HCT116 (cell line): ENCODE results near the gene TLCD5. TPM values are rescaled to one million over a fixed set of nuclear protein-coding genes. Genes with fewer than 3 reads are reported as not detected.
A peak's percentile ranks its signal among the peaks of the same experiment; 100 is the strongest.

Experiments used
- ELF1 ChIP-seq: IDR thresholded peaks from 2 replicates; pipeline ENCODE4 v1.6.1; 2012; ENCODE audit warnings: low read depth, borderline replicate concordance
- TCF7L2 ChIP-seq: IDR thresholded peaks from 2 replicates; pipeline ENCODE4 v1.7.0; 2011; ENCODE audit warnings: borderline replicate concordance, inconsistent platforms; ENCODE audit not compliant: insufficient read depth, insufficient read length; ENCODE audit errors: extremely low read depth
- YY1 ChIP-seq: IDR thresholded peaks from 2 replicates; pipeline ENCODE4 v1.6.1; 2011; ENCODE audit warnings: low read length, low read depth, moderate library complexity, mild to moderate bottlenecking; ENCODE audit not compliant: insufficient replicate concordance; ENCODE audit errors: extremely low read depth
- total RNA-seq: library from RNA; stranded (reverse); gene quantifications from one replicate; pipeline ENCODE4 v1.2.1, GENCODE V29; 2021; ENCODE audit not compliant: unreplicated experiment
- TF ChIP-seq, protein P1 (sequence below), 3 experiments: fragments of 200-600 bp in 1 of 3; sonication (generic) in 1 of 3; IDR thresholded peaks in 2 of 3; conservative IDR thresholded peaks in 1 of 3; 2 replicates each; pipeline ENCODE4 v1.5.1; 2012 to 2017; ENCODE audit warnings: low read depth in 2 of 3, low read length in 2 of 3, antibody characterized with exemption in 1 of 3, borderline replicate concordance in 1 of 3, control low read depth in 1 of 3, mild to moderate bottlenecking in 1 of 3, mixed read lengths in 1 of 3, mixed run types in 1 of 3, moderate library complexity in 1 of 3; ENCODE audit not compliant: insufficient read depth in 1 of 3
- TF ChIP-seq, protein P2 (sequence below): IDR thresholded peaks from 2 replicates; pipeline ENCODE4 v1.6.1; 2012; ENCODE audit warnings: low read depth

Gene TLCD5
- total RNA-seq, 1 experiment from 2014 or later: 9.1 TPM

DNA sequence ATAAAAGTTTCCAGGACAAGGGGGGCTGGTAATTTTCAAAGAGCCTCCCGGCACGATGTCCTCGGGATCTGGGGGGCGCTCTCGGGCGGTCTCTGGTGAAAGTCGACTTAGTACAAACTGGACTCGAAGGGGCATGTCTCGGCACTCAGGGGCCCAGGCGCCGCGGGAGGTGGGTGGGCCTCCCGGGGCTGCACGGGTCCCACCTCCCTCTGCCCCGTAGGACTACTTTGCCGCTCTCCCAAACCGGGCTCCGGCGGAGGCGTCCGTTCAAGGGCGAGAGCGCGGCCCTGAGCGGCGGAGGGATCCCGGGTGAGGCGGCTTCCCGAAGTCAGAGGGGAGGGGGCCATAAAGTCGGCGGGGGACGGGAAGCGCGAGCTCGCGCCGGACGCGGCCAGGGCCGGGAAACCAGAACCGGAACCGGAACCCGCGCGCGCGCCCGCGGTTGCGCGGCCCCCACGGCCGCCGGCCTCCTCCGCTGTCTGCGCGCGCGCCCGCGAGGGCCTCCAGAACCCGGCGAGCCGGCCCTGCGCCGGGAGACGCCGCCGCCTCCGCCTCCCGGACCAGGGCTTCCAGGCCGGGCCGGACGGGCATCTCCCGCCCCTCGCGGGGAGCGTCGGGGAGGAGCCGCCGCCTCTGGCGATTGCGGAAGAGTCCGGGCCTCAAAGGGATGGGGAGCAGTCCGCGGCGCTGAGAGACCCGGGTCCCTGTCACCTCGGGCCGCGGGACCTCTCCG lies 11.0 kb downstream of the TLCD5 start, which contains the start of gene ARHGEF12 (continued):
- TF ChIP-seq TCF7L2 (peak; percentile 83), YY1 (peak; percentile 83), ELF1 (peak; percentile 39; the same call in 1 of the 2 replicates)
- TF ChIP-seq, protein P1, sequence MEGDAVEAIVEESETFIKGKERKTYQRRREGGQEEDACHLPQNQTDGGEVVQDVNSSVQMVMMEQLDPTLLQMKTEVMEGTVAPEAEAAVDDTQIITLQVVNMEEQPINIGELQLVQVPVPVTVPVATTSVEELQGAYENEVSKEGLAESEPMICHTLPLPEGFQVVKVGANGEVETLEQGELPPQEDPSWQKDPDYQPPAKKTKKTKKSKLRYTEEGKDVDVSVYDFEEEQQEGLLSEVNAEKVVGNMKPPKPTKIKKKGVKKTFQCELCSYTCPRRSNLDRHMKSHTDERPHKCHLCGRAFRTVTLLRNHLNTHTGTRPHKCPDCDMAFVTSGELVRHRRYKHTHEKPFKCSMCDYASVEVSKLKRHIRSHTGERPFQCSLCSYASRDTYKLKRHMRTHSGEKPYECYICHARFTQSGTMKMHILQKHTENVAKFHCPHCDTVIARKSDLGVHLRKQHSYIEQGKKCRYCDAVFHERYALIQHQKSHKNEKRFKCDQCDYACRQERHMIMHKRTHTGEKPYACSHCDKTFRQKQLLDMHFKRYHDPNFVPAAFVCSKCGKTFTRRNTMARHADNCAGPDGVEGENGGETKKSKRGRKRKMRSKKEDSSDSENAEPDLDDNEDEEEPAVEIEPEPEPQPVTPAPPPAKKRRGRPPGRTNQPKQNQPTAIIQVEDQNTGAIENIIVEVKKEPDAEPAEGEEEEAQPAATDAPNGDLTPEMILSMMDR (IDR thresholded peaks at IDR 0.05 in 2 of 3, conservative IDR thresholded peaks at IDR 0.05 in 1 of 3; ENCODE audit: borderline replicate concordance in 1 of 3, insufficient read depth in 1 of 3, low read depth in 2 of 3, low read length in 2 of 3): peak; percentile 21 to 51 (median 49); a peak in 4 of 6 replicates
- TF ChIP-seq, protein P2, sequence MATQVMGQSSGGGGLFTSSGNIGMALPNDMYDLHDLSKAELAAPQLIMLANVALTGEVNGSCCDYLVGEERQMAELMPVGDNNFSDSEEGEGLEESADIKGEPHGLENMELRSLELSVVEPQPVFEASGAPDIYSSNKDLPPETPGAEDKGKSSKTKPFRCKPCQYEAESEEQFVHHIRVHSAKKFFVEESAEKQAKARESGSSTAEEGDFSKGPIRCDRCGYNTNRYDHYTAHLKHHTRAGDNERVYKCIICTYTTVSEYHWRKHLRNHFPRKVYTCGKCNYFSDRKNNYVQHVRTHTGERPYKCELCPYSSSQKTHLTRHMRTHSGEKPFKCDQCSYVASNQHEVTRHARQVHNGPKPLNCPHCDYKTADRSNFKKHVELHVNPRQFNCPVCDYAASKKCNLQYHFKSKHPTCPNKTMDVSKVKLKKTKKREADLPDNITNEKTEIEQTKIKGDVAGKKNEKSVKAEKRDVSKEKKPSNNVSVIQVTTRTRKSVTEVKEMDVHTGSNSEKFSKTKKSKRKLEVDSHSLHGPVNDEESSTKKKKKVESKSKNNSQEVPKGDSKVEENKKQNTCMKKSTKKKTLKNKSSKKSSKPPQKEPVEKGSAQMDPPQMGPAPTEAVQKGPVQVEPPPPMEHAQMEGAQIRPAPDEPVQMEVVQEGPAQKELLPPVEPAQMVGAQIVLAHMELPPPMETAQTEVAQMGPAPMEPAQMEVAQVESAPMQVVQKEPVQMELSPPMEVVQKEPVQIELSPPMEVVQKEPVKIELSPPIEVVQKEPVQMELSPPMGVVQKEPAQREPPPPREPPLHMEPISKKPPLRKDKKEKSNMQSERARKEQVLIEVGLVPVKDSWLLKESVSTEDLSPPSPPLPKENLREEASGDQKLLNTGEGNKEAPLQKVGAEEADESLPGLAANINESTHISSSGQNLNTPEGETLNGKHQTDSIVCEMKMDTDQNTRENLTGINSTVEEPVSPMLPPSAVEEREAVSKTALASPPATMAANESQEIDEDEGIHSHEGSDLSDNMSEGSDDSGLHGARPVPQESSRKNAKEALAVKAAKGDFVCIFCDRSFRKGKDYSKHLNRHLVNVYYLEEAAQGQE: no peak
